Activated CD4-positive, CD25-positive, alpha-beta regulatory T cell treated with anti-CD3 and anti-CD28 coated beads, Interleukin-2, amount 50 U/mL, for 72 hours (primary cell): ENCODE results near the gene ADGRD1.
"Not testable (repeated sequence)": the region's sequence is repeated elsewhere in the genome, so short reads cannot be mapped to it uniquely, and the experiment has no call there.

Source experiments
- DNase-seq: peaks from one replicate; pipeline ENCODE4 v3.0.0; 2021

ADGRD1 gene

GRCh38 chr12:130953771-130954543 lies at the start of gene ADGRD1:
TSS of gene ADGRD1 (plus strand) at chr12:130953907. CDS start at chr12:130954466, 559 bp downstream.
- no peak for DNase-seq

GRCh38 chr12:130904064-130904463 lies 49.6 kb upstream of the ADGRD1 start:
- DNase-seq = no peak

- DNase-seq = not testable (repeated sequence)
Measured at GRCh38 chr12:130904936-130905455, 48.7 kb upstream of the ADGRD1 start.

- DNase-seq = no peak
Measured at GRCh38 chr12:130909111-130909510, 44.6 kb upstream of the ADGRD1 start.

- no peak for DNase-seq
Measured at GRCh38 chr12:130911193-130911592, 42.5 kb upstream of the ADGRD1 start.

- no peak for DNase-seq
Measured at GRCh38 chr12:130911933-130912332, 41.8 kb upstream of the ADGRD1 start.

- no peak for DNase-seq
Measured at GRCh38 chr12:130916241-130916911, 37.3 kb upstream of the ADGRD1 start.

GRCh38 chr12:130917607-130918006 lies 36.1 kb upstream of the ADGRD1 start:
- no peak for DNase-seq

GRCh38 chr12:130919086-130919485 lies 34.6 kb upstream of the ADGRD1 start:
- no peak for DNase-seq

- no peak for DNase-seq
Measured at GRCh38 chr12:130920119-130920703, 33.5 kb upstream of the ADGRD1 start.

GRCh38 chr12:130920723-130921381 lies 32.9 kb upstream of the ADGRD1 start:
- DNase-seq = no peak

- DNase-seq = no peak
Measured at GRCh38 chr12:130922511-130922953, 31.2 kb upstream of the ADGRD1 start.

GRCh38 chr12:130924966-130925665 lies 28.6 kb upstream of the ADGRD1 start:
- DNase-seq = no peak

- DNase-seq = no peak
Measured at GRCh38 chr12:130925666-130926015, 28.1 kb upstream of the ADGRD1 start.

GRCh38 chr12:130929363-130929762 lies 24.3 kb upstream of the ADGRD1 start:
- no peak for DNase-seq

- DNase-seq = no peak
Measured at GRCh38 chr12:130932061-130932930, 21.4 kb upstream of the ADGRD1 start.

GRCh38 chr12:130933269-130933995 lies 20.3 kb upstream of the ADGRD1 start:
- DNase-seq = no peak

GRCh38 chr12:130934753-130935152 lies 19.0 kb upstream of the ADGRD1 start:
- no peak for DNase-seq

GRCh38 chr12:130936561-130936960 lies 17.1 kb upstream of the ADGRD1 start:
- no peak for DNase-seq

- no peak for DNase-seq
Measured at GRCh38 chr12:130937063-130937462, 16.6 kb upstream of the ADGRD1 start.

GRCh38 chr12:130937546-130937945 lies 16.2 kb upstream of the ADGRD1 start:
- not testable (repeated sequence) for DNase-seq
